ENCODE measurements around the gene VPS33B. TPM values are rescaled to one million over a fixed set of nuclear protein-coding genes. Genes with fewer than 3 reads are reported as not detected.

VPS33B gene
- total RNA-seq, 6 experiments from 2014 or later, result 4.2 to 7.3 (median 6.5) TPM

GRCh38 chr15:90982135-90982534 lies 40.3 kb downstream of the VPS33B start:
- WGBS (ENCODE audit: insufficient coverage, low coverage, low lambda C conversion rate, missing lambda C conversion rate), result 97% methylated on average over 5 of the region's 5 CpGs

GRCh38 chr15:90981681-90982080 lies 40.7 kb downstream of the VPS33B start:
- no peak overlapping the region for H3K27ac ChIP-seq
- DNase-seq (no peak), ATAC-seq (no peak)
- H3K4me1 ChIP-seq, result no peaks in the 10 kb centered on the region
- no peaks in the 10 kb centered on the region for H3K9me3 ChIP-seq
- H3K4me3 ChIP-seq, result no peak overlapping the region
- no peaks in the 10 kb centered on the region for H3K36me3 ChIP-seq
- 78% methylated on average over 6 of the region's 6 CpGs for WGBS (ENCODE audit: insufficient coverage, low coverage, low lambda C conversion rate, missing lambda C conversion rate)
- no peak for TF ChIP-seq POLR2A (IDR thresholded peaks at IDR 0.05)
- TF ChIP-seq CTCF (IDR thresholded peaks at IDR 0.05), result no peak
- intact Hi-C loops (cut with DNase I), result no loop called here
- no peaks in the 10 kb centered on the region for H3K27me3 ChIP-seq

More at GRCh38 chr15:90982135-90982534, 40.3 kb downstream of the VPS33B start:
- no peak overlapping the region for H3K27ac ChIP-seq
- no peaks in the 10 kb centered on the region for H3K4me1 ChIP-seq
- DNase-seq (no peak), ATAC-seq (no peak)
- no peaks in the 10 kb centered on the region for H3K9me3 ChIP-seq
- TF ChIP-seq CTCF (IDR thresholded peaks at IDR 0.05) (no peak), POLR2A (IDR thresholded peaks at IDR 0.05) (no peak)
- H3K36me3 ChIP-seq, result no peaks in the 10 kb centered on the region
- no peak overlapping the region for H3K4me3 ChIP-seq
- H3K27me3 ChIP-seq, result no peaks in the 10 kb centered on the region
- intact Hi-C loops (cut with DNase I), result no loop called here

GRCh38 chr15:90979582-90979981 lies 42.8 kb downstream of the VPS33B start:
- intact Hi-C loops (cut with DNase I), result no loop called here
- Histone ChIP-seq H3K27me3 (no peaks in the 10 kb centered on the region), H3K4me3 (no peak overlapping the region), H3K4me1 (no peaks in the 10 kb centered on the region), H3K9me3 (no peaks in the 10 kb centered on the region), H3K27ac (no peak overlapping the region), H3K36me3 (no peaks in the 10 kb centered on the region)
- DNase-seq (no peak), ATAC-seq (no peak)
- TF ChIP-seq CTCF (IDR thresholded peaks at IDR 0.05), result no peak
- no peak for TF ChIP-seq POLR2A (IDR thresholded peaks at IDR 0.05)
- 64% methylated on average over 1 of the region's 1 CpG for WGBS (ENCODE audit: insufficient coverage, low coverage, low lambda C conversion rate, missing lambda C conversion rate)

- Histone ChIP-seq H3K27me3 (no peaks in the 10 kb centered on the region), H3K27ac (no peak overlapping the region), H3K36me3 (no peaks in the 10 kb centered on the region), H3K9me3 (no peaks in the 10 kb centered on the region), H3K4me3 (no peak overlapping the region), H3K4me1 (no peaks in the 10 kb centered on the region)
- 97% methylated on average over 9 of the region's 21 CpGs for WGBS (ENCODE audit: insufficient coverage, low coverage, low lambda C conversion rate, missing lambda C conversion rate)
- intact Hi-C loops (cut with DNase I), result no loop called here
- TF ChIP-seq POLR2A (IDR thresholded peaks at IDR 0.05) (no peak), CTCF (IDR thresholded peaks at IDR 0.05) (no peak)
- ATAC-seq, result no peak
- no peak for DNase-seq
Observed at GRCh38 chr15:90974216-90974615, 48.2 kb downstream of the VPS33B start.

GRCh38 chr15:90972133-90972532 lies 50.3 kb downstream of the VPS33B start:
- Histone ChIP-seq H3K27me3 (no peaks in the 10 kb centered on the region), H3K27ac (no peak overlapping the region), H3K4me1 (no peaks in the 10 kb centered on the region), H3K4me3 (no peak overlapping the region), H3K9me3 (no peaks in the 10 kb centered on the region), H3K36me3 (no peaks in the 10 kb centered on the region)
- no peak for TF ChIP-seq POLR2A (IDR thresholded peaks at IDR 0.05)
- TF ChIP-seq CTCF (IDR thresholded peaks at IDR 0.05), result no peak
- WGBS (ENCODE audit: insufficient coverage, low coverage, low lambda C conversion rate, missing lambda C conversion rate), result 87% methylated on average over 5 of the region's 5 CpGs
- no peak for ATAC-seq
- intact Hi-C loops (cut with DNase I), result no loop called here
- no peak for DNase-seq
